K562 (cell line): Measurements from ENCODE around the gene HOXD12. TPM values are rescaled to one million over a fixed set of nuclear protein-coding genes. Genes with fewer than 3 reads are reported as not detected.

Experiments used
- ATAC-seq: fragments of 200-7000 bp; cut with Tn5 transposase; 3 replicates; pipeline ENCODE4 v1.9.1; 2020; ENCODE audit warnings: moderate library complexity
- BruUV-seq: library from RNA; stranded (reverse); fragments of 400-500 nt; replicated peaks from 2 replicates; lab custom pipeline; 2021; lab: Mats Ljungman, UMichigan
- CTCF ChIA-PET: fragments of 300-600 bp; formaldehyde crosslinking; extraction: SDS; loops from one replicate; lab custom pipeline; 2021; ENCODE audit warnings: low intra/inter-chr PET ratio; lab: Yijun Ruan, JAX
- POLR2A ChIA-PET: fragments of 300-600, 350-650 bp; sonication (Branson Sonifier 250); formaldehyde crosslinking; extraction: SDS; loops from one replicate; lab custom pipeline; 2021; ENCODE audit warnings: antibody characterized with exemption, inconsistent platforms; lab: Yijun Ruan, JAX
- DNase-seq, 4 experiments: peaks; one replicate each; pipeline versions ENCODE4 v3.0.0 to v3.0.0-alpha.2; 2011 to 2018; ENCODE audit warnings: low spot score in 3 of 4, mixed read lengths in 3 of 4; ENCODE audit errors: extremely low read depth in 1 of 4
- FAIRE-seq: peaks from 2 replicates; lab custom pipeline; 2011; peaks lifted over from hg19 to GRCh38; lab: Jason Lieb, UNC
- H2AFZ ChIP-seq: 2 replicates; pipeline ENCODE4 v1.6.0; 2011; ENCODE audit warnings: low read depth, low read length, control low read depth, inconsistent platforms
- H3K27ac ChIP-seq: fragments of 200-600 bp; 3 replicates; pipeline ENCODE4 v1.8.0; 2011; ENCODE audit warnings: low read depth, mild to moderate bottlenecking, control low read depth, inconsistent platforms, low read length, moderate library complexity, mixed read lengths; ENCODE audit errors: extremely low read depth
- H3K27me3 ChIP-seq, 2 experiments: fragments of 300-600 bp in 1 of 2; 2 replicates in 1 of 2; 3 replicates in 1 of 2; pipeline versions ENCODE4 v1.6.0 to v1.8.0; 2011; ENCODE audit warnings: inconsistent platforms in 2 of 2, low read length in 2 of 2, mild to moderate bottlenecking in 1 of 2, mixed read lengths in 1 of 2, moderate library complexity in 1 of 2; ENCODE audit not compliant: control insufficient read depth in 2 of 2, insufficient read depth in 2 of 2
- H3K36me3 ChIP-seq: fragments of 300-600 bp; 3 replicates; pipeline ENCODE4 v1.8.0; 2011; ENCODE audit warnings: mild to moderate bottlenecking, low read length, inconsistent platforms; ENCODE audit not compliant: control insufficient read depth, insufficient read depth
- H3K4me1 ChIP-seq, 2 experiments: fragments of 200-600 bp in 1 of 2; replicated peaks in 1 of 2; 2 replicates in 1 of 2; 3 replicates in 1 of 2; pipeline versions ENCODE4 v1.5.1 to v1.8.0; 2011; ENCODE audit warnings: inconsistent platforms in 2 of 2, low read length in 2 of 2, mild to moderate bottlenecking in 1 of 2, mixed read lengths in 1 of 2, moderate library complexity in 1 of 2; ENCODE audit not compliant: control insufficient read depth in 2 of 2, insufficient read depth in 2 of 2
- H3K4me2 ChIP-seq: 2 replicates; pipeline ENCODE4 v1.6.1; 2011; ENCODE audit warnings: low read length, control low read depth, inconsistent platforms, mixed read lengths; ENCODE audit not compliant: insufficient read depth
- H3K4me3 ChIP-seq: fragments of 200-600 bp; sonication (generic), shearing (Covaris generic); 2 replicates; pipeline ENCODE4 v1.5.1; 2016; ENCODE audit warnings: control low read depth, inconsistent platforms
- H3K79me2 ChIP-seq: fragments of 200-600 bp; 3 replicates; pipeline ENCODE4 v1.8.0; 2011; ENCODE audit warnings: low read length, inconsistent platforms; ENCODE audit not compliant: control insufficient read depth, insufficient read depth
- H3K9ac ChIP-seq, 2 experiments: 2 replicates each; pipeline versions ENCODE4 v1.6.0 to v1.6.1; 2011; ENCODE audit warnings: low read depth in 2 of 2, low read length in 2 of 2, control low read depth in 1 of 2, inconsistent platforms in 1 of 2, mild to moderate bottlenecking in 1 of 2, mixed read lengths in 1 of 2; ENCODE audit not compliant: insufficient read depth in 1 of 2
- H3K9me1 ChIP-seq: one replicate; pipeline ENCODE4 v1.6.0; 2011; ENCODE audit warnings: inconsistent platforms, mild to moderate bottlenecking, low read length, moderate library complexity; ENCODE audit not compliant: control insufficient read depth, insufficient read depth
- H3K9me3 ChIP-seq: replicated peaks from 2 replicates; pipeline ENCODE4 v1.5.1; 2011; ENCODE audit warnings: low read depth, low read length, inconsistent platforms; ENCODE audit not compliant: control insufficient read depth, insufficient read depth
- H4K20me1 ChIP-seq: replicated peaks from 2 replicates; pipeline ENCODE4 v1.6.1; 2011; ENCODE audit warnings: low read length, inconsistent platforms, mixed read lengths; ENCODE audit not compliant: control insufficient read depth, insufficient read depth
- EGR1 ChIP-seq: fragments of 450-650 bp; conservative IDR thresholded peaks from 2 replicates; pipeline ENCODE4 v1.6.1; 2017; ENCODE audit warnings: mild to moderate bottlenecking
- ELF1 ChIP-seq: fragments of 200-800 bp; sonication (Bioruptor generic); IDR thresholded peaks from 2 replicates; pipeline ENCODE4 v1.6.1; 2016; ENCODE audit warnings: missing genetic modification characterization, missing compliant biosample characterization
- GTF2F1 ChIP-seq: IDR thresholded peaks from 2 replicates; pipeline ENCODE4 v1.6.1; 2011; ENCODE audit warnings: low read depth, low read length, improper control_type of control experiment
- KLF16 ChIP-seq: IDR thresholded peaks from 2 replicates; pipeline ENCODE4 v1.6.1; 2016; ENCODE audit warnings: antibody characterized with exemption
- NCOR1 ChIP-seq: fragments of 450-650 bp; IDR thresholded peaks from 2 replicates; pipeline ENCODE4 v1.6.1; 2016; ENCODE audit warnings: mild to moderate bottlenecking, moderate library complexity
- RFX1 ChIP-seq: fragments of 450-650 bp; IDR thresholded peaks from 2 replicates; pipeline ENCODE4 v1.6.1; 2016; ENCODE audit warnings: mild to moderate bottlenecking, moderate library complexity
- SAP30 ChIP-seq: fragments of 200-600 bp; sonication (generic); IDR thresholded peaks from 2 replicates; pipeline ENCODE4 v1.6.1; 2012; ENCODE audit warnings: borderline replicate concordance, low read depth, mild to moderate bottlenecking, moderate library complexity, low read length, control low read depth, inconsistent platforms; ENCODE audit not compliant: insufficient read depth, poor library complexity, severe bottlenecking
- ZKSCAN1 ChIP-seq: fragments of 150-350 bp; IDR thresholded peaks from 2 replicates; pipeline ENCODE4 v1.6.1; 2016; ENCODE audit warnings: low read depth, low read length
- ZNF146 ChIP-seq: IDR thresholded peaks from one replicate; pipeline ENCODE4 v1.6.1; 2018; ENCODE audit warnings: missing compliant biosample characterization; ENCODE audit not compliant: unreplicated experiment
- ZNF175 ChIP-seq: fragments of 200-800 bp; sonication (Bioruptor generic); IDR thresholded peaks from 2 replicates; pipeline ENCODE4 v1.6.1; 2016; ENCODE audit warnings: low read depth, mild to moderate bottlenecking, missing genetic modification characterization, missing compliant biosample characterization
- ZNF699 ChIP-seq: fragments of 250-450 bp; sonication (Bioruptor Pico); IDR thresholded peaks from 2 replicates; pipeline ENCODE4 v1.8.0; 2021; ENCODE audit warnings: mild to moderate bottlenecking, moderate library complexity; ENCODE audit not compliant: insufficient replicate concordance
- WGBS: fragments of 100-300 bp; shearing (Covaris generic); methylation state at CpG from one replicate; pipeline ENCODE4 v1.1.6; 2016; ENCODE audit warnings: low coverage, mixed read lengths; ENCODE audit not compliant: insufficient coverage; ENCODE audit errors: missing lambda C conversion rate; 5-methylcytosine and 5-hydroxymethylcytosine counted together
- in situ Hi-C: fragments of 300-500 bp; cut with MboI; formaldehyde crosslinking; loops from 4 replicates; pipeline ENCODE4 v1.15.0; 2018; ENCODE audit warnings: inconsistent platforms, mixed read lengths
- intact Hi-C: fragments of 100-400 bp; cut with micrococcal nuclease; formaldehyde crosslinking; loops from 2 replicates; pipeline ENCODE4 v1.14.2; 2022
- polyA plus RNA-seq, 8 experiments: library from polyadenylated mRNA; depleted of rRNA in 4 of 8; stranded (reverse) in 5 of 8; unstranded in 3 of 8; fragments of >200 nt; fragmentation: Nextera tagmentation in 2 of 8; fragmentation: Illumina TruSeq in 1 of 8; extraction: Ambion mirVana in 2 of 8; extraction: Trizol in 1 of 8; gene quantifications; 2 replicates each; pipeline versions ENCODE4 v1.2.1 to v1.2.3, GENCODE V29; 2011 to 2014; ENCODE audit warnings: inconsistent platforms in 1 of 8, missing spikeins in 1 of 8
- total RNA-seq, 7 experiments: library from RNA; depleted of rRNA in 6 of 7; stranded (reverse); fragments of >200 nt in 6 of 7; fragmentation: Illumina TruSeq in 2 of 7; extraction: Trizol in 2 of 7; gene quantifications; 2 replicates each; pipeline versions ENCODE4 v1.2.1 to v1.2.3, GENCODE V29; 2011 to 2021; ENCODE audit warnings: low replicate concordance in 1 of 7
- TF ChIP-seq, protein P1 (sequence below): sonication (generic); formaldehyde crosslinking; IDR thresholded peaks from 2 replicates; pipeline ENCODE4 v1.8.0; 2022; ENCODE audit warnings: missing genetic modification reagents, mild to moderate bottlenecking, borderline replicate concordance
- TF ChIP-seq, protein P2 (sequence below): fragments of 250-450 bp; sonication (Bioruptor Pico); IDR thresholded peaks from 2 replicates; pipeline ENCODE4 v1.8.0; 2021; ENCODE audit warnings: mild to moderate bottlenecking, moderate library complexity
- TF ChIP-seq, protein P3 (sequence below): fragments of 250-450 bp; sonication (Bioruptor Pico); IDR thresholded peaks from 2 replicates; pipeline ENCODE4 v1.4.0; 2020; ENCODE audit warnings: borderline replicate concordance

HOXD12 gene
- total and polyA plus RNA-seq, 9 of the 15 experiments (the other 6 are each of a cell fraction or from before 2014, with no cell fraction given) = not detected

DNA sequence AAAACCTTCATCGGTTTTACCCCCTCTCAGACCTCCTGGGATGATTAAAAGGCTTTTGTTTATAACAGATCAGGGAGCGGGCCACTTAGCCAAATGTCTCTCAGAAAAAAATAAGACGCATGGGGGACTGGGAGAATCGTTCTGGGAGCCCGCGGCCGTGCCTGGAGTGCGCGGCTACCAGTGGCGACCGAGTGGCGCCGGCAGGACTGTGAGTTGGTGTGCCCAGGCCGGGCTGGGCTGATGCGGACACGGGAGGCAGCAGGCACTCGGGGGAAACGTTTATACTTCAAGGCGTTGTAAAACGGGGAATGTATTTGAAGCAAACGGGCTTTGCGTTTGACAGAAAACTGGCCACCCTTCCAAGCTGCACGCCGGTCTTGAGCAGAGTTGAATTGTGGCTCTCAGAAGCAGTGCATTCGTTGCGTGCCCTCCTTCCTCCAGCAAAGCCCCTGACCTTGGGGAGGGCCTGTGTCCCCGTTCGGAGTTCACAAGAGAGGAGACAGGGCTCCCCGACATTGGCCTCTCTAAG is 12.3 kb downstream of the HOXD12 start (continued):
- TF ChIP-seq ZNF146 (CRISPR knock-in tag) (no peak), SAP30 (no peak), ZKSCAN1 (no peak)
- TF ChIP-seq, protein P1, sequence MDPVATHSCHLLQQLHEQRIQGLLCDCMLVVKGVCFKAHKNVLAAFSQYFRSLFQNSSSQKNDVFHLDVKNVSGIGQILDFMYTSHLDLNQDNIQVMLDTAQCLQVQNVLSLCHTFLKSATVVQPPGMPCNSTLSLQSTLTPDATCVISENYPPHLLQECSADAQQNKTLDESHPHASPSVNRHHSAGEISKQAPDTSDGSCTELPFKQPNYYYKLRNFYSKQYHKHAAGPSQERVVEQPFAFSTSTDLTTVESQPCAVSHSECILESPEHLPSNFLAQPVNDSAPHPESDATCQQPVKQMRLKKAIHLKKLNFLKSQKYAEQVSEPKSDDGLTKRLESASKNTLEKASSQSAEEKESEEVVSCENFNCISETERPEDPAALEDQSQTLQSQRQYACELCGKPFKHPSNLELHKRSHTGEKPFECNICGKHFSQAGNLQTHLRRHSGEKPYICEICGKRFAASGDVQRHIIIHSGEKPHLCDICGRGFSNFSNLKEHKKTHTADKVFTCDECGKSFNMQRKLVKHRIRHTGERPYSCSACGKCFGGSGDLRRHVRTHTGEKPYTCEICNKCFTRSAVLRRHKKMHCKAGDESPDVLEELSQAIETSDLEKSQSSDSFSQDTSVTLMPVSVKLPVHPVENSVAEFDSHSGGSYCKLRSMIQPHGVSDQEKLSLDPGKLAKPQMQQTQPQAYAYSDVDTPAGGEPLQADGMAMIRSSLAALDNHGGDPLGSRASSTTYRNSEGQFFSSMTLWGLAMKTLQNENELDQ = no peak

DNA sequence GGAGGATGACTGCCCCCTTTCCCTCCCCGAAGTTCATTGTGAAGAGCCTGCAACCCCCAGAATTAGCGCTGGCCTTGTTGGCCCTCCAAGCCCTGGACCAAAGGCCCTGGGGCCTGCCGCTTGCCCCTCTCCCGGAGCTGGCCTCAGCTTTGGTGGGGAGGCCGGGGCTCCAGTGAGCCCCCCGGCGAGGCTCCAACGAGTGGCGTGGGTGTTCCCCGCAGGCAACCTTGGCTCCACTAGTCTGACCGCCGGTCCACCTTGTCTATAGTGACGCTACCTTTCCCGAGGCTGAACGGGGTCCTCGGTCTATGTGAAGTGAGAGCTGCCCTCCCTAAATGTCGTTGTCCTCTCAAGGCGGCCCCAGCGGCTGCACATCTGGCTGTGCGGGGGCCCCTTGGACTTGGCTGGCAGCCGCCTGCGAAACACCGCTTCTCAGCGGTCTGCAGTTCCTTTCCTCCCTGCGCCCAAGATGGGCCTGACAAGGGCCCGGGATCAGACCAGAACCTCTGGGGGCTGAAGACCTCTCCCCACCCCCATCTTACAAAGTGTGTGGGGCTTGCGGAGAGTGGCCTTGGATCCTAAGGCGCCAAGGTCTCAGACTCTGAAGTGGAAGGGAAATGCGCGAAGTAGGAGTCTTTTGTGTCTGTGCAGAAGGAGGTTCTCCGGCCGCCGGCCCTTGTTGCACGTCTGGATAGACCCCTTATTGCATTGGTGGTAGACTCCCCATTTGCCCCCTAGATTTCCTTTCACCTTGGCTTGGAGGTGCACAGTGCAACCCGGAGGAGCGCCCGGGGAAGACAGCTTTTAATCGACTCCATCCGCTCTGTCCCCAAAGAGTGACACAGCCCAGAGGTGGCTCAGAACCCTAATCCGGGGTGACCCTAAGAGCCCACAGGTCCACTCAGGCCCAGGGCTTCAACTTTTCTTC is 13.0 kb downstream of the HOXD12 start:
- ATAC-seq (no peak), FAIRE-seq (no peak), DNase-seq (no peak)
- H3K4me2 ChIP-seq = no peak overlapping the region
- intact Hi-C loops (no loop called here), in situ Hi-C loops (no loop called here)
- ChIA-PET CTCF (interaction anchor here (0.5 kb wide), 1 partner anchor 347 kb away, joined by 3 read pairs; no protein-coding TSS in a partner anchor), POLR2A (no interaction called here)
- no peak overlapping the region for H3K4me3 ChIP-seq
- no peak overlapping the region for H2AFZ ChIP-seq
- no peak overlapping the region for H3K27ac ChIP-seq
- WGBS = 6% methylated on average over 39 of the region's 40 CpGs
- no peaks in the 10 kb centered on the region for H3K79me2 ChIP-seq
- H3K9me3 ChIP-seq = no peaks in the 10 kb centered on the region
- peaks cover 60 to 64% of the 10 kb centered on the region in 2 experiments for H3K27me3 ChIP-seq
- H3K9me1 ChIP-seq = no peaks in the 10 kb centered on the region
- peaks cover 0 to 22% of the 10 kb centered on the region in 2 experiments; a peak in 1 of 5 replicates for H3K4me1 ChIP-seq
- BruUV-seq = no TSS peak
- H4K20me1 ChIP-seq = no peaks in the 10 kb centered on the region
- H3K36me3 ChIP-seq = no peaks in the 10 kb centered on the region
- H3K9ac ChIP-seq = no peak overlapping the region
- TF ChIP-seq RFX1 = no peak
- no peak for TF ChIP-seq KLF16
- TF ChIP-seq ZNF175 (CRISPR knock-in tag) = no peak
- TF ChIP-seq, protein P2, sequence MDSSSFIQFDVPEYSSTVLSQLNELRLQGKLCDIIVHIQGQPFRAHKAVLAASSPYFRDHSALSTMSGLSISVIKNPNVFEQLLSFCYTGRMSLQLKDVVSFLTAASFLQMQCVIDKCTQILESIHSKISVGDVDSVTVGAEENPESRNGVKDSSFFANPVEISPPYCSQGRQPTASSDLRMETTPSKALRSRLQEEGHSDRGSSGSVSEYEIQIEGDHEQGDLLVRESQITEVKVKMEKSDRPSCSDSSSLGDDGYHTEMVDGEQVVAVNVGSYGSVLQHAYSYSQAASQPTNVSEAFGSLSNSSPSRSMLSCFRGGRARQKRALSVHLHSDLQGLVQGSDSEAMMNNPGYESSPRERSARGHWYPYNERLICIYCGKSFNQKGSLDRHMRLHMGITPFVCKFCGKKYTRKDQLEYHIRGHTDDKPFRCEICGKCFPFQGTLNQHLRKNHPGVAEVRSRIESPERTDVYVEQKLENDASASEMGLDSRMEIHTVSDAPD (CRISPR knock-in tag) = no peak
- TF ChIP-seq, protein P3, sequence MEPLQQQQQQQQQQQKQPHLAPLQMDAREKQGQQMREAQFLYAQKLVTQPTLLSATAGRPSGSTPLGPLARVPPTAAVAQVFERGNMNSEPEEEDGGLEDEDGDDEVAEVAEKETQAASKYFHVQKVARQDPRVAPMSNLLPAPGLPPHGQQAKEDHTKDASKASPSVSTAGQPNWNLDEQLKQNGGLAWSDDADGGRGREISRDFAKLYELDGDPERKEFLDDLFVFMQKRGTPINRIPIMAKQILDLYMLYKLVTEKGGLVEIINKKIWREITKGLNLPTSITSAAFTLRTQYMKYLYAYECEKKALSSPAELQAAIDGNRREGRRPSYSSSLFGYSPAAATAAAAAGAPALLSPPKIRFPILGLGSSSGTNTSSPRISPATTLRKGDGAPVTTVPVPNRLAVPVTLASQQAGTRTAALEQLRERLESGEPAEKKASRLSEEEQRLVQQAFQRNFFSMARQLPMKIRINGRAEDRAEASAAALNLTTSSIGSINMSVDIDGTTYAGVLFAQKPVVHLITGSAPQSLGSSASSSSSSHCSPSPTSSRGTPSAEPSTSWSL (CRISPR knock-in tag) = no peak
- no peak for TF ChIP-seq NCOR1
- no peak for TF ChIP-seq GTF2F1
- TF ChIP-seq ZNF699 (CRISPR knock-in tag) = no peak
- no peak for TF ChIP-seq EGR1
- TF ChIP-seq ELF1 = no peak
